GM12878 (cell line): ENCODE data around the gene ANKRD62. TPM values are rescaled to one million over a fixed set of nuclear protein-coding genes. Genes with fewer than 3 reads are reported as not detected.
"Not testable (repeated sequence)": the region's sequence is repeated elsewhere in the genome, so short reads cannot be mapped to it uniquely, and the experiment has no call there.

Experiments
- ATAC-seq: fragments of 200-7000 bp; cut with Tn5 transposase; 3 replicates; pipeline ENCODE4 v1.9.1; 2020; ENCODE audit warnings: mild to moderate bottlenecking, moderate library complexity
- BruUV-seq: library from RNA; stranded (reverse); fragments of 400-500 nt; replicated peaks from 2 replicates; lab custom pipeline; 2021; lab: Mats Ljungman, UMichigan
- CTCF ChIA-PET: fragments of 300-600 bp; sonication (Branson Sonifier 250); formaldehyde crosslinking; extraction: SDS; loops from one replicate; lab custom pipeline; 2021; ENCODE audit warnings: inconsistent platforms; lab: Yijun Ruan, JAX
- POLR2A ChIA-PET: fragments of 350-600 bp; formaldehyde crosslinking; extraction: SDS; loops from one replicate; lab custom pipeline; 2021; ENCODE audit warnings: inconsistent platforms; lab: Charles Lee
- RAD21 ChIA-PET: fragments of 300-600 bp; sonication (Branson Sonifier 250); formaldehyde crosslinking; loops from one replicate; lab custom pipeline; 2023; ENCODE audit warnings: antibody characterized with exemption; ENCODE audit not compliant: unreplicated experiment; lab: Charles Lee
- SMC1A ChIA-PET: fragments of 300-600 bp; sonication (Branson Sonifier 250); formaldehyde crosslinking; loops from one replicate; lab custom pipeline; 2023; ENCODE audit not compliant: unreplicated experiment, uncharacterized antibody; lab: Charles Lee
- DNase-seq: peaks from one replicate; pipeline ENCODE4 v3.0.0-alpha.2; 2011; ENCODE audit warnings: low read depth, low spot score
- FAIRE-seq: peaks from 3 replicates; lab custom pipeline; 2011; peaks lifted over from hg19 to GRCh38; lab: Jason Lieb, UNC
- H2AFZ ChIP-seq: 2 replicates; pipeline ENCODE4 v1.6.0; 2011; ENCODE audit warnings: low read depth, low read length, control low read depth; ENCODE audit not compliant: control insufficient read depth
- H3K27ac ChIP-seq: 2 replicates; pipeline ENCODE4 v1.5.1; 2011; ENCODE audit warnings: control low read depth; ENCODE audit not compliant: control insufficient read depth, insufficient read depth
- H3K27me3 ChIP-seq, 2 experiments: replicated peaks in 1 of 2; 2 replicates each; pipeline versions ENCODE4 v1.6.0 to v1.6.1; 2011; ENCODE audit warnings: low read length in 1 of 2; ENCODE audit not compliant: control insufficient read depth in 2 of 2, insufficient read depth in 2 of 2
- H3K36me3 ChIP-seq, 2 experiments: 2 replicates each; pipeline ENCODE4 v1.5.1; 2011; ENCODE audit warnings: low read length in 1 of 2; ENCODE audit not compliant: control insufficient read depth in 2 of 2, insufficient read depth in 2 of 2
- H3K4me1 ChIP-seq: 2 replicates; pipeline ENCODE4 v1.6.1; 2011; ENCODE audit warnings: mild to moderate bottlenecking, low read length, moderate library complexity, mixed read lengths; ENCODE audit not compliant: control insufficient read depth, insufficient read depth
- H3K4me2 ChIP-seq: 2 replicates; pipeline ENCODE4 v1.6.0; 2011; ENCODE audit warnings: control low read depth; ENCODE audit not compliant: control insufficient read depth, insufficient read depth
- H3K4me3 ChIP-seq: fragments of 200-600 bp; sonication (generic); 2 replicates; pipeline ENCODE4 v1.5.1; 2016
- H3K79me2 ChIP-seq: 2 replicates; pipeline ENCODE4 v1.6.0; 2011; ENCODE audit warnings: low read length; ENCODE audit not compliant: control insufficient read depth, insufficient read depth
- H3K9ac ChIP-seq: 2 replicates; pipeline ENCODE4 v1.8.0; 2011; ENCODE audit warnings: low read length, control low read depth, mixed read lengths; ENCODE audit not compliant: control insufficient read depth, insufficient read depth
- H3K9me3 ChIP-seq: replicated peaks from 3 replicates; pipeline ENCODE4 v1.5.1; 2011; ENCODE audit warnings: mild to moderate bottlenecking, low read length; ENCODE audit not compliant: control insufficient read depth, insufficient read depth
- H4K20me1 ChIP-seq: 2 replicates; pipeline ENCODE4 v1.6.0; 2011; ENCODE audit not compliant: control insufficient read depth, insufficient read depth
- EP300 ChIP-seq, 2 experiments: fragments of 150-350 bp in 1 of 2; IDR thresholded peaks; 2 replicates each; pipeline ENCODE4 v1.6.1; 2011 to 2012; ENCODE audit warnings: low read depth in 2 of 2, low read length in 2 of 2, borderline replicate concordance in 1 of 2, improper control_type of control experiment in 1 of 2, inconsistent platforms in 1 of 2; ENCODE audit not compliant: control insufficient read depth in 1 of 2
- HCFC1 ChIP-seq: fragments of 150-350 bp; IDR thresholded peaks from 2 replicates; pipeline ENCODE4 v1.6.1; 2014; ENCODE audit warnings: low read length
- HSF1 ChIP-seq: fragments of 150-350 bp; IDR thresholded peaks from 2 replicates; pipeline ENCODE4 v1.6.1; 2014; ENCODE audit warnings: mild to moderate bottlenecking, low read depth, low read length
- NFIC ChIP-seq: IDR thresholded peaks from 2 replicates; pipeline ENCODE4 v1.6.1; 2012; ENCODE audit warnings: low read depth, mild to moderate bottlenecking, inconsistent platforms, low read length, moderate library complexity
- NFYA ChIP-seq: IDR thresholded peaks from 2 replicates; pipeline ENCODE4 v1.6.1; 2011; ENCODE audit warnings: low read depth, mild to moderate bottlenecking, low read length, improper control_type of control experiment, borderline replicate concordance
- POLR2AphosphoS2 ChIP-seq: IDR thresholded peaks from 2 replicates; pipeline ENCODE4 v1.6.1; 2011; ENCODE audit warnings: low read depth, mild to moderate bottlenecking, low read length, improper control_type of control experiment, moderate library complexity
- RBBP5 ChIP-seq: fragments of 200-600 bp; sonication (generic); conservative IDR thresholded peaks from 2 replicates; pipeline ENCODE4 v1.6.1; 2016
- SIX5 ChIP-seq: IDR thresholded peaks from 2 replicates; pipeline ENCODE4 v1.6.1; 2011; ENCODE audit warnings: mild to moderate bottlenecking, low read depth, low read length, moderate library complexity; ENCODE audit not compliant: severe bottlenecking
- SMAD1 ChIP-seq: fragments of 450-650 bp; IDR thresholded peaks from 2 replicates; pipeline ENCODE4 v1.6.1; 2018; ENCODE audit warnings: mild to moderate bottlenecking, low read depth; ENCODE audit not compliant: partially characterized antibody
- STAT3 ChIP-seq: IDR thresholded peaks from 2 replicates; pipeline ENCODE4 v1.6.1; 2011; ENCODE audit warnings: low read depth, low read length, improper control_type of control experiment
- TBL1XR1 ChIP-seq: IDR thresholded peaks from 2 replicates; pipeline ENCODE4 v1.6.1; 2012; ENCODE audit warnings: low read depth, low read length, improper control_type of control experiment
- whole genome bisulfite sequencing: methylation state at CpG from one replicate; pipeline ENCODE4 v1.1.6; 2016; ENCODE audit warnings: low lambda C conversion rate; ENCODE audit not compliant: insufficient replicate concordance, insufficient coverage; ENCODE audit errors: missing lambda C conversion rate; 5-methylcytosine and 5-hydroxymethylcytosine counted together
- in situ Hi-C: fragments of 300-500 bp; cut with MboI; formaldehyde crosslinking; loops from 9 replicates; pipeline ENCODE4 v1.14.3; 2018; ENCODE audit warnings: mixed read lengths
- intact Hi-C: fragments of 100-400 bp; cut with micrococcal nuclease; formaldehyde crosslinking; loops from one replicate; pipeline ENCODE4 v1.14.2; 2022; ENCODE audit not compliant: unreplicated experiment
- polyA plus RNA-seq, 11 experiments: library from polyadenylated mRNA; depleted of rRNA in 4 of 11; unstranded in 6 of 11; stranded (reverse) in 5 of 11; fragments of >200 nt; fragmentation: Nextera tagmentation in 4 of 11; fragmentation: Illumina TruSeq in 1 of 11; extraction: Ambion mirVana in 4 of 11; extraction: Trizol in 1 of 11; gene quantifications; 1 replicate in 1 of 11; 2 replicates in 10 of 11; pipeline versions ENCODE4 v1.2.1 to v1.2.3, GENCODE V29; 2011 to 2016; ENCODE audit warnings: inconsistent platforms in 2 of 11, missing spikeins in 2 of 11, low read depth in 1 of 11
- total RNA-seq, 4 experiments: library from RNA; depleted of rRNA in 3 of 4; stranded (reverse); fragments of >200 nt in 3 of 4; fragmentation: Illumina TruSeq in 1 of 4; extraction: Trizol in 1 of 4; gene quantifications; 2 replicates each; pipeline versions ENCODE4 v1.2.1 to v1.2.3, GENCODE V29; 2013 to 2021

Gene ANKRD62
- total and polyA plus RNA-seq, 10 of the 15 experiments (the other 5 are each of a cell fraction or from before 2014, with no cell fraction given), result not detected

GRCh38 chr18:12067671-12068070 is 26.0 kb upstream of the ANKRD62 start (continued):
- TF ChIP-seq NFIC, result no peak
- no peak for TF ChIP-seq POLR2AphosphoS2
- TF ChIP-seq TBL1XR1, result no peak
- TF ChIP-seq SIX5, result no peak
- no peak for TF ChIP-seq RBBP5
- TF ChIP-seq NFYA, result no peak
- TF ChIP-seq HSF1, result no peak
- TF ChIP-seq EP300 (IDR thresholded peaks at IDR 0.05; ENCODE audit: borderline replicate concordance in 1 of 2, control insufficient read depth in 1 of 2, low read depth in 2 of 2, low read length in 2 of 2), result no peak
- TF ChIP-seq STAT3, result no peak
- TF ChIP-seq SMAD1, result no peak
- no peak for TF ChIP-seq HCFC1

DNA sequence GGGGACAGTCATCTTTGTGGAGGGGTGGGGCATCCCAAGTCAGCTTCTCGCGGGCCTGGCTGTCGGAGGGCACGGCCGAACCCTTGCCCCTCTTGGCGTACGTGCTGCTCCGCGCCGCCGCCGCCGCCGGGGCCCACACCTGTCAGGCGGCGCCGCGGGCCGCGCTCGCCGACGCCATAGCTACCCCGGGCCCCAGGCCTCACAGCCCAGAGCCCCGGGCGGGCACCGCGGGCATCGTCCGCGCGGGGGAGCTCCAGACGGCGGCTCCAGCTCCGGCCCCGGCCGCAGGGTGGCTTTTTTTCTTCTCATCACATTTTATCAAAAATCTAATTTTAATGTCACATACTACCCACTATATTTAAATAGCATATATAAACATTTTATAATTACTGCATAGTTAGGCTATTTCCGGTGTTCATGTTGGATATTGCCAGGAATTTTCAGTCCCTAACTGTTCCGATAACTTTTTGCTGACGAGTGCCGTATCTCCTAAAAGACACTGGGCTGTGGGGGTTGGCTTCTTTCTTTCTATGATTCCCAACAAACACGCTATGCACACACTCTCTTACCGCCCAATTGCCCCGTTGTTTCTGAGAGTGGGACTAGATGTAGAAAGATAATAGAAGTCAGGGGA is 25.2 kb upstream of the ANKRD62 start:
- 89% methylated on average over 24 of the region's 44 CpGs for WGBS

More for the DNA sequence above, 25.2 kb upstream of the ANKRD62 start:
- H2AFZ ChIP-seq, H3K9ac ChIP-seq, H3K27me3 ChIP-seq, SMC1A ChIA-PET, H3K36me3 ChIP-seq, BruUV-seq, DNase-seq, intact Hi-C loops, ATAC-seq, H3K27ac ChIP-seq, H3K4me1 ChIP-seq, H3K4me3 ChIP-seq, H3K79me2 ChIP-seq, H3K9me3 ChIP-seq, in situ Hi-C loops, H4K20me1 ChIP-seq, H3K4me2 ChIP-seq, FAIRE-seq, CTCF ChIA-PET, POLR2A ChIA-PET: not testable (repeated sequence)
- RAD21 ChIA-PET, result interaction anchor here (1.4 kb wide), 1 partner anchor 168 kb away, joined by 3 read pairs; no protein-coding TSS in a partner anchor
